AG04449 (cell line): Measurements from ENCODE around the gene C20orf141.

ENCODE experiments used
- CTCF ChIA-PET: fragments of 350-600 bp; formaldehyde crosslinking; extraction: SDS; loops from one replicate; lab custom pipeline; 2021; ENCODE audit warnings: antibody characterized with exemption; lab: Yijun Ruan, JAX
- POLR2A ChIA-PET: fragments of 400-600, 350-600 bp; formaldehyde crosslinking; extraction: SDS; loops from one replicate; lab custom pipeline; 2020; ENCODE audit warnings: antibody characterized with exemption, inconsistent platforms; lab: Yijun Ruan, JAX
- DNase-seq: peaks from one replicate; pipeline ENCODE4 v3.0.0-alpha.2; 2010; ENCODE audit warnings: low read depth, low spot score
- H3K4me3 ChIP-seq: 2 replicates; pipeline ENCODE4 v1.5.1; 2011; ENCODE audit warnings: low read depth, mild to moderate bottlenecking, control low read depth, low read length
- CTCF ChIP-seq: IDR thresholded peaks from one replicate; pipeline ENCODE4 v1.5.1; 2011; ENCODE audit warnings: mild to moderate bottlenecking, moderate library complexity, low read length, control low read depth, inconsistent platforms; ENCODE audit not compliant: insufficient read depth; ENCODE audit errors: missing control alignments

C20orf141 gene

GRCh38 chr20:2851086-2851485, 36.3 kb downstream of the C20orf141 start:
- H3K4me3 ChIP-seq = no peak overlapping the region
- no peak for TF ChIP-seq CTCF
- DNase-seq = no peak
- CTCF ChIA-PET = interaction anchor here (1.0 to 16.5 kb wide), 12 partner anchors 10 to 164 kb away, joined by 3 to 337 read pairs (median 8); partner anchors contain the start of genes PCED1A and VPS16
- POLR2A ChIA-PET = no interaction called here

- ChIA-PET CTCF (interaction anchor here (1.3 to 16.5 kb wide), 3 partner anchors 10 to 146 kb away, joined by 3 to 337 read pairs (median 6); no protein-coding TSS in a partner anchor), POLR2A (interaction anchor here (0.6 to 0.8 kb wide), 2 partner anchors 18 to 147 kb away, joined by 3 read pairs; no protein-coding TSS in a partner anchor)
- DNase-seq = no peak
- H3K4me3 ChIP-seq = no peak overlapping the region
- TF ChIP-seq CTCF = no peak
These were observed 43.8 kb downstream of the C20orf141 start for GRCh38 chr20:2858591-2858990.

GRCh38 chr20:2859330-2860121, 44.7 kb downstream of the C20orf141 start:
- no peak for DNase-seq
- POLR2A ChIA-PET = interaction anchor here (0.7 kb wide), 1 partner anchor 92 kb away, joined by 3 read pairs; no protein-coding TSS in a partner anchor
- no peak overlapping the region for H3K4me3 ChIP-seq
- CTCF ChIA-PET = interaction anchor here (1.1 to 16.5 kb wide), 3 partner anchors 8 to 145 kb away, joined by 3 to 337 read pairs (median 4); no protein-coding TSS in a partner anchor
- no peak for TF ChIP-seq CTCF

- no peak for TF ChIP-seq CTCF
- CTCF ChIA-PET = interaction anchor here (1.8 to 2.3 kb wide), 2 partner anchors 13 to 136 kb away, joined by 4 to 10 read pairs; no protein-coding TSS in a partner anchor
- DNase-seq = no peak
- POLR2A ChIA-PET = no interaction called here
- no peak overlapping the region for H3K4me3 ChIP-seq
These were observed 49.8 kb downstream of the C20orf141 start for GRCh38 chr20:2864626-2865025.

- H3K4me3 ChIP-seq = no peak overlapping the region
- no peak for TF ChIP-seq CTCF
- DNase-seq = no peak
- ChIA-PET CTCF (interaction anchor here (1.8 to 2.3 kb wide), 2 partner anchors 13 to 136 kb away, joined by 4 to 10 read pairs; no protein-coding TSS in a partner anchor), POLR2A (no interaction called here)
These were observed 50.3 kb downstream of the C20orf141 start for GRCh38 chr20:2865101-2865500.
